IMR-90 (cell line): Measurements from ENCODE around the gene NINJ2. TPM values are rescaled to one million over a fixed set of nuclear protein-coding genes. Genes with fewer than 3 reads are reported as not detected.

Experiments used
- ATAC-seq: fragments of 200-7000 bp; cut with Tn5 transposase; 2 replicates; pipeline ENCODE4 v1.9.1; 2020; ENCODE audit warnings: low read depth, mild to moderate bottlenecking, moderate library complexity
- BruUV-seq: library from RNA; stranded (reverse); fragments of 400-500 nt; replicated peaks from 2 replicates; lab custom pipeline; 2021; lab: Mats Ljungman, UMichigan
- CTCF ChIA-PET: fragments of 300-600 bp; formaldehyde crosslinking; extraction: SDS; loops from one replicate; lab custom pipeline; 2021; ENCODE audit warnings: antibody characterized with exemption; lab: Yijun Ruan, JAX
- POLR2A ChIA-PET: fragments of 300-600 bp; sonication (Branson Sonifier 250); formaldehyde crosslinking; loops from one replicate; lab custom pipeline; 2022; ENCODE audit warnings: antibody characterized with exemption; ENCODE audit not compliant: unreplicated experiment; lab: Charles Lee
- DNase-seq: peaks from one replicate; pipeline ENCODE4 v3.0.0; 2013
- H2AFZ ChIP-seq: replicated peaks from 2 replicates; pipeline ENCODE3; 2013; ENCODE audit warnings: low read length, mild to moderate bottlenecking; ENCODE audit not compliant: poor library complexity
- H2AK5ac ChIP-seq: 2 replicates; pipeline ENCODE4 v1.6.1; 2013; ENCODE audit warnings: low read depth, low read length, inconsistent platforms
- H2AK9ac ChIP-seq: replicated peaks from 2 replicates; pipeline ENCODE3; 2013; ENCODE audit warnings: mild to moderate bottlenecking, low read depth, low read length, moderate library complexity; ENCODE audit not compliant: poor library complexity
- H2BK120ac ChIP-seq: 2 replicates; pipeline ENCODE4 v1.6.1; 2013; ENCODE audit warnings: low read depth, low read length, inconsistent platforms
- H2BK15ac ChIP-seq: 3 replicates; pipeline ENCODE4 v1.6.1; 2013; ENCODE audit warnings: low read depth, low read length, inconsistent platforms
- H2BK20ac ChIP-seq: 2 replicates; pipeline ENCODE4 v1.6.1; 2013; ENCODE audit warnings: low read depth, mild to moderate bottlenecking, inconsistent platforms, low read length, moderate library complexity
- H2BK5ac ChIP-seq: 2 replicates; pipeline ENCODE4 v1.6.1; 2013; ENCODE audit warnings: mild to moderate bottlenecking, low read depth, low read length, inconsistent platforms; ENCODE audit not compliant: poor library complexity, severe bottlenecking
- H3K14ac ChIP-seq: replicated peaks from 2 replicates; pipeline ENCODE4 v1.6.1; 2013; ENCODE audit warnings: low read depth, low read length, inconsistent platforms
- H3K18ac ChIP-seq: 2 replicates; pipeline ENCODE4 v1.6.1; 2013; ENCODE audit warnings: low read depth, low read length, control low read depth
- H3K23ac ChIP-seq: 2 replicates; pipeline ENCODE4 v1.6.1; 2013; ENCODE audit warnings: low read depth, low read length, inconsistent platforms
- H3K27ac ChIP-seq: 2 replicates; pipeline ENCODE4 v1.5.1; 2013; ENCODE audit warnings: mild to moderate bottlenecking, control low read depth, low read length; ENCODE audit not compliant: insufficient read depth
- H3K27me3 ChIP-seq: 2 replicates; pipeline ENCODE4 v1.6.1; 2013; ENCODE audit warnings: low read length; ENCODE audit not compliant: control insufficient read depth, insufficient read depth
- H3K36me3 ChIP-seq: 2 replicates; pipeline ENCODE4 v1.6.1; 2013; ENCODE audit warnings: low read length, mixed read lengths; ENCODE audit not compliant: control insufficient read depth, insufficient read depth
- H3K4ac ChIP-seq: 2 replicates; pipeline ENCODE4 v1.6.1; 2013; ENCODE audit warnings: low read depth, low read length, inconsistent platforms
- H3K4me1 ChIP-seq: 2 replicates; pipeline ENCODE4 v1.6.1; 2013; ENCODE audit warnings: low read length, mixed read lengths; ENCODE audit not compliant: control insufficient read depth, insufficient read depth
- H3K4me2 ChIP-seq: 2 replicates; pipeline ENCODE4 v1.6.1; 2013; ENCODE audit warnings: low read depth, mild to moderate bottlenecking, control low read depth, low read length, moderate library complexity
- H3K4me3 ChIP-seq: 2 replicates; pipeline ENCODE4 v1.5.1; 2013; ENCODE audit warnings: low read depth, mild to moderate bottlenecking, control low read depth, low read length, moderate library complexity; ENCODE audit not compliant: insufficient read depth
- H3K56ac ChIP-seq: 2 replicates; pipeline ENCODE4 v1.6.1; 2013; ENCODE audit warnings: low read length, inconsistent platforms; ENCODE audit not compliant: insufficient read depth; ENCODE audit errors: extremely low read depth
- H3K79me1 ChIP-seq, 2 experiments: 2 replicates each; pipeline ENCODE4 v1.6.1; 2013; ENCODE audit warnings: low read length in 2 of 2, inconsistent platforms in 1 of 2, low read depth in 1 of 2
- H3K9ac ChIP-seq: 2 replicates; pipeline ENCODE4 v1.6.1; 2013; ENCODE audit warnings: low read depth, low read length, control low read depth
- H3K9me1 ChIP-seq: 2 replicates; pipeline ENCODE4 v1.6.1; 2013; ENCODE audit warnings: low read length, inconsistent platforms; ENCODE audit not compliant: insufficient read depth
- H3K9me3 ChIP-seq: 2 replicates; pipeline ENCODE4 v1.6.1; 2013; ENCODE audit warnings: low read length; ENCODE audit not compliant: control insufficient read depth, insufficient read depth
- H4K20me1 ChIP-seq: 2 replicates; pipeline ENCODE4 v1.6.1; 2013; ENCODE audit warnings: low read length, inconsistent platforms; ENCODE audit not compliant: insufficient read depth
- H4K5ac ChIP-seq: 2 replicates; pipeline ENCODE4 v1.6.1; 2013; ENCODE audit warnings: mild to moderate bottlenecking, low read depth, low read length, control low read depth
- H4K8ac ChIP-seq, 2 experiments: 2 replicates each; pipeline ENCODE4 v1.6.1; 2013; ENCODE audit warnings: low read depth in 2 of 2, low read length in 2 of 2, control low read depth in 1 of 2, inconsistent platforms in 1 of 2
- H4K91ac ChIP-seq: 2 replicates; pipeline ENCODE4 v1.6.1; 2013; ENCODE audit warnings: low read depth, low read length, inconsistent platforms; ENCODE audit not compliant: insufficient read depth
- BHLHE40 ChIP-seq: fragments of 150-350 bp; IDR thresholded peaks from 2 replicates; pipeline ENCODE4 v1.6.1; 2016; ENCODE audit warnings: mild to moderate bottlenecking, low read depth, low read length
- CEBPB ChIP-seq: IDR thresholded peaks from 2 replicates; pipeline ENCODE4 v1.6.1; 2012; ENCODE audit warnings: low read depth, low read length, improper control_type of control experiment
- CHD1 ChIP-seq: IDR thresholded peaks from 2 replicates; pipeline ENCODE4 v1.6.1; 2012; ENCODE audit warnings: low read depth, low read length, improper control_type of control experiment
- CTCF ChIP-seq: conservative IDR thresholded peaks from 2 replicates; pipeline ENCODE4 v1.5.1; 2012; ENCODE audit warnings: mild to moderate bottlenecking, low read depth, low read length, improper control_type of control experiment
- MAFK ChIP-seq: IDR thresholded peaks from 2 replicates; pipeline ENCODE4 v1.6.1; 2012; ENCODE audit warnings: low read depth, low read length, improper control_type of control experiment
- MAZ ChIP-seq: IDR thresholded peaks from 2 replicates; pipeline ENCODE4 v1.6.1; 2012; ENCODE audit warnings: low read depth, mild to moderate bottlenecking, low read length, improper control_type of control experiment, moderate library complexity, borderline replicate concordance
- MXI1 ChIP-seq: IDR thresholded peaks from 2 replicates; pipeline ENCODE4 v1.6.1; 2012; ENCODE audit warnings: low read depth, mild to moderate bottlenecking, low read length, moderate library complexity, borderline replicate concordance
- NFE2L2 ChIP-seq: fragments of 150-350 bp; IDR thresholded peaks from 2 replicates; pipeline ENCODE4 v1.6.1; 2016; ENCODE audit warnings: low read depth, mild to moderate bottlenecking, low read length
- POLR2A ChIP-seq: IDR thresholded peaks from 2 replicates; pipeline ENCODE4 v1.6.1; 2012; ENCODE audit warnings: mild to moderate bottlenecking, low read depth, low read length
- RAD21 ChIP-seq: IDR thresholded peaks from 2 replicates; pipeline ENCODE4 v1.6.1; 2012; ENCODE audit warnings: low read length, improper control_type of control experiment
- RCOR1 ChIP-seq: IDR thresholded peaks from 2 replicates; pipeline ENCODE4 v1.6.1; 2012; ENCODE audit warnings: mild to moderate bottlenecking, low read length, improper control_type of control experiment; ENCODE audit not compliant: insufficient replicate concordance
- RFX5 ChIP-seq: IDR thresholded peaks from 2 replicates; pipeline ENCODE4 v1.8.0; 2012; ENCODE audit warnings: low read depth, mild to moderate bottlenecking, low read length, moderate library complexity
- SMC3 ChIP-seq: fragments of 150-350 bp; IDR thresholded peaks from 2 replicates; pipeline ENCODE4 v1.6.1; 2016; ENCODE audit warnings: low read depth, mild to moderate bottlenecking, antibody characterized with exemption, low read length, moderate library complexity
- WGBS, 2 experiments: methylation state at CpG; one replicate each; pipeline versions ENCODE4 v1.1.5 to v1.1.7; 2013; ENCODE audit warnings: missing lambda C conversion rate in 2 of 2; ENCODE audit not compliant: insufficient read length in 1 of 2; ENCODE audit errors: extremely low coverage in 2 of 2; 5-methylcytosine and 5-hydroxymethylcytosine counted together
- dilution Hi-C: fragments of 300-500 bp; cut with HindIII; formaldehyde crosslinking; loops from one replicate; pipeline ENCODE4 v1.14.3; 2018; ENCODE audit warnings: low sequenced_read_pairs; ENCODE audit not compliant: unreplicated experiment
- in situ Hi-C: fragments of 300-500 bp; cut with MboI; formaldehyde crosslinking; loops from 3 replicates; pipeline ENCODE4 v1.14.3; 2019; ENCODE audit warnings: low sequenced_read_pairs, inconsistent platforms, mixed read lengths
- intact Hi-C: fragments of 100-400 bp; cut with micrococcal nuclease; formaldehyde crosslinking; loops from 2 replicates; pipeline ENCODE4 v1.10.0; 2022
- polyA plus RNA-seq, 3 experiments: library from polyadenylated mRNA; depleted of rRNA; stranded (reverse); fragments of >200 nt; gene quantifications; 2 replicates each; pipeline ENCODE4 v1.2.3, GENCODE V29; 2012; ENCODE audit warnings: low replicate concordance in 1 of 3
- total RNA-seq: library from RNA; depleted of rRNA; stranded (reverse); fragments of >200 nt; gene quantifications from 2 replicates; pipeline ENCODE4 v1.2.3, GENCODE V29; 2012
- TF ChIP-seq, protein P1 (sequence below): fragments of 150-350 bp; IDR thresholded peaks from 2 replicates; pipeline ENCODE4 v1.6.1; 2016; ENCODE audit warnings: low read depth, mild to moderate bottlenecking, low read length, moderate library complexity, borderline replicate concordance
- TF ChIP-seq, protein P2 (sequence below): fragments of 150-350 bp; IDR thresholded peaks from 2 replicates; pipeline ENCODE4 v1.6.1; 2017; ENCODE audit warnings: mild to moderate bottlenecking, antibody characterized with exemption, low read length, low read depth

Gene NINJ2
- total and polyA plus RNA-seq, 2 of the 4 experiments (the other 2 are of a cell fraction) = not detected

DNA sequence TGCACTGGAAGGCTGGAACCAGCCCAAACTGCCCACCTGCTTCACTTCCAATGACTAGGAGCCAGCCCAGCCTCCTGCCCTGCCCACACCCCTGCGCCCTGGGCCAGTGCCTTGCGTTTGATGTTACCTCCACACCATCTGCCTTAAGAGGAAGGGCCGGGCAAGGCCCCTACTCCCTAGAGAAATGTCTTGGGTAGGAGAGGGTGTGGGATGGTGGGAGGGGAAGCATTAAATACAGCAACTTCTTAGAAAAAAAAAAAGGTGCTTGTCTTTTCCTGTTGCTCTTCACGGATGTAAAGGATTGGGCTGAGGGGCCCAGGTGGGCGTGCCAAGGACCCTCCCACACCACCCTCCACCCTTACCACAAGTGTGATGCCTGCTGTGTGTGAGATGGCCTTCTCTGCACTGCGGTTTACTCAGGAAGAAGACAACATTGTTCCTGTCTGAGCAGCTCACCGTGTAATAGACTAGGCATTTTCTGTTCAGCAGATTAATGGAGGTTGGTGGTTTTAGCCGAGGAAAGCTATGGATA is 99.9 kb downstream of the NINJ2 start:
- H3K4me1 ChIP-seq = no peaks in the 10 kb centered on the region
- in situ Hi-C loops = loop anchor here (10.0 kb wide), 1 partner anchor 531 kb away; no protein-coding TSS in a partner anchor
- no peak for TF ChIP-seq MAZ
- TF ChIP-seq CHD1 = no peak
- TF ChIP-seq SMC3 = no peak
- TF ChIP-seq MAFK = no peak
- no peak for TF ChIP-seq BHLHE40
- TF ChIP-seq, protein P1, sequence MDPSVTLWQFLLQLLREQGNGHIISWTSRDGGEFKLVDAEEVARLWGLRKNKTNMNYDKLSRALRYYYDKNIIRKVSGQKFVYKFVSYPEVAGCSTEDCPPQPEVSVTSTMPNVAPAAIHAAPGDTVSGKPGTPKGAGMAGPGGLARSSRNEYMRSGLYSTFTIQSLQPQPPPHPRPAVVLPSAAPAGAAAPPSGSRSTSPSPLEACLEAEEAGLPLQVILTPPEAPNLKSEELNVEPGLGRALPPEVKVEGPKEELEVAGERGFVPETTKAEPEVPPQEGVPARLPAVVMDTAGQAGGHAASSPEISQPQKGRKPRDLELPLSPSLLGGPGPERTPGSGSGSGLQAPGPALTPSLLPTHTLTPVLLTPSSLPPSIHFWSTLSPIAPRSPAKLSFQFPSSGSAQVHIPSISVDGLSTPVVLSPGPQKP = no peak
- no peak for TF ChIP-seq POLR2A
- TF ChIP-seq RAD21 = no peak
- no peak for TF ChIP-seq NFE2L2
- TF ChIP-seq CTCF = no peak
- no peak for TF ChIP-seq MXI1
- no peak for TF ChIP-seq CEBPB
- no peak for TF ChIP-seq RFX5
- no peak for TF ChIP-seq RCOR1
- TF ChIP-seq, protein P2, sequence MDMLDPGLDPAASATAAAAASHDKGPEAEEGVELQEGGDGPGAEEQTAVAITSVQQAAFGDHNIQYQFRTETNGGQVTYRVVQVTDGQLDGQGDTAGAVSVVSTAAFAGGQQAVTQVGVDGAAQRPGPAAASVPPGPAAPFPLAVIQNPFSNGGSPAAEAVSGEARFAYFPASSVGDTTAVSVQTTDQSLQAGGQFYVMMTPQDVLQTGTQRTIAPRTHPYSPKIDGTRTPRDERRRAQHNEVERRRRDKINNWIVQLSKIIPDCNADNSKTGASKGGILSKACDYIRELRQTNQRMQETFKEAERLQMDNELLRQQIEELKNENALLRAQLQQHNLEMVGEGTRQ = no peak
- WGBS, 2 experiments = no CpG with 5 or more reads among the region's 8 CpGs
- H4K20me1 ChIP-seq = no peaks in the 10 kb centered on the region
- H3K9me1 ChIP-seq = no peaks in the 10 kb centered on the region
- ChIA-PET CTCF (no interaction called here), POLR2A (no interaction called here)
- no peak overlapping the region for H2AK5ac ChIP-seq
- dilution Hi-C loops = no loop called here
- H3K27ac ChIP-seq = no peak overlapping the region
- intact Hi-C loops = no loop called here
- no peak overlapping the region for H2AFZ ChIP-seq
- H3K4me2 ChIP-seq = no peak overlapping the region
- ATAC-seq (no peak; the same call in 1 of the 2 replicates), DNase-seq (no peak)
- H2BK5ac ChIP-seq = no peak overlapping the region
- H4K91ac ChIP-seq = no peak overlapping the region
- H3K9ac ChIP-seq = no peak overlapping the region
- no TSS peak for BruUV-seq
- no peaks in the 10 kb centered on the region for H3K79me1 ChIP-seq
- H3K56ac ChIP-seq = no peak overlapping the region
- H4K5ac ChIP-seq = no peak overlapping the region
- no peak overlapping the region for H2BK20ac ChIP-seq
- no peak overlapping the region for H2BK15ac ChIP-seq
- no peak overlapping the region for H3K4ac ChIP-seq
- H3K4me3 ChIP-seq = no peak overlapping the region
- H2AK9ac ChIP-seq = no peak overlapping the region
- H2BK120ac ChIP-seq = no peak overlapping the region
- H3K14ac ChIP-seq = no peak overlapping the region
- no peak overlapping the region for H4K8ac ChIP-seq
- H3K23ac ChIP-seq = no peak overlapping the region
- no peaks in the 10 kb centered on the region for H3K9me3 ChIP-seq
- H3K18ac ChIP-seq = no peak overlapping the region
- H3K36me3 ChIP-seq = no peaks in the 10 kb centered on the region
- peaks cover 79% of the 10 kb centered on the region for H3K27me3 ChIP-seq
